ENCODE measurements around the gene PPEF1.

GRCh38 chrX:18676470-18676869, 31.0 kb upstream of the PPEF1 start:
- TF ChIP-seq CTCF (IDR thresholded peaks at IDR 0.05) (peak; percentile 52), EZH2 (IDR thresholded peaks at IDR 0.05) (no peak)

Measured in neural progenitor cell (in vitro differentiated cells).